Brain microvascular endothelial cell (primary cell): ENCODE measurements around the gene TVP23C.

Experiments
- DNase-seq: peaks from one replicate; pipeline ENCODE4 v3.0.0-alpha.2; 2020
- H3K27ac ChIP-seq: fragments of 250-450 bp; sonication (Bioruptor Pico); 2 replicates; pipeline ENCODE4 v1.5.1; 2020; ENCODE audit warnings: mild to moderate bottlenecking, moderate library complexity
- H3K27me3 ChIP-seq: fragments of 250-450 bp; sonication (Bioruptor Pico); replicated peaks from 2 replicates; pipeline ENCODE4 v1.5.1; 2020; ENCODE audit warnings: mild to moderate bottlenecking
- H3K36me3 ChIP-seq: fragments of 250-450 bp; sonication (Bioruptor Pico); replicated peaks from 2 replicates; pipeline ENCODE4 v1.5.1; 2020; ENCODE audit warnings: mild to moderate bottlenecking
- H3K4me3 ChIP-seq: 2 replicates; pipeline ENCODE4 v1.5.1; 2011; ENCODE audit warnings: low read depth, mild to moderate bottlenecking, control low read depth, low read length, moderate library complexity
- in situ Hi-C: cut with HindIII; loops from 2 replicates; pipeline ENCODE4 v1.10.0; 2017; ENCODE audit warnings: low sequenced_read_pairs, low pct_ligation_motif_present
- TF ChIP-seq, protein P1 (sequence below): IDR thresholded peaks from 2 replicates; pipeline ENCODE4 v1.5.1; 2011; ENCODE audit warnings: low read depth, mild to moderate bottlenecking, moderate library complexity, low read length, control low read depth, inconsistent platforms; ENCODE audit errors: missing control alignments

The TVP23C gene

GRCh38 chr17:15464231-15464985, 98.9 kb downstream of the TVP23C start:
- Histone ChIP-seq H3K4me3 (no peak overlapping the region), H3K27ac (no peak overlapping the region), H3K36me3 (no peaks in the 10 kb centered on the region), H3K27me3 (no peaks in the 10 kb centered on the region)
- TF ChIP-seq, protein P1, sequence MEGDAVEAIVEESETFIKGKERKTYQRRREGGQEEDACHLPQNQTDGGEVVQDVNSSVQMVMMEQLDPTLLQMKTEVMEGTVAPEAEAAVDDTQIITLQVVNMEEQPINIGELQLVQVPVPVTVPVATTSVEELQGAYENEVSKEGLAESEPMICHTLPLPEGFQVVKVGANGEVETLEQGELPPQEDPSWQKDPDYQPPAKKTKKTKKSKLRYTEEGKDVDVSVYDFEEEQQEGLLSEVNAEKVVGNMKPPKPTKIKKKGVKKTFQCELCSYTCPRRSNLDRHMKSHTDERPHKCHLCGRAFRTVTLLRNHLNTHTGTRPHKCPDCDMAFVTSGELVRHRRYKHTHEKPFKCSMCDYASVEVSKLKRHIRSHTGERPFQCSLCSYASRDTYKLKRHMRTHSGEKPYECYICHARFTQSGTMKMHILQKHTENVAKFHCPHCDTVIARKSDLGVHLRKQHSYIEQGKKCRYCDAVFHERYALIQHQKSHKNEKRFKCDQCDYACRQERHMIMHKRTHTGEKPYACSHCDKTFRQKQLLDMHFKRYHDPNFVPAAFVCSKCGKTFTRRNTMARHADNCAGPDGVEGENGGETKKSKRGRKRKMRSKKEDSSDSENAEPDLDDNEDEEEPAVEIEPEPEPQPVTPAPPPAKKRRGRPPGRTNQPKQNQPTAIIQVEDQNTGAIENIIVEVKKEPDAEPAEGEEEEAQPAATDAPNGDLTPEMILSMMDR: no peak
- DNase-seq: no peak
- in situ Hi-C loops: no loop called here

DNA sequence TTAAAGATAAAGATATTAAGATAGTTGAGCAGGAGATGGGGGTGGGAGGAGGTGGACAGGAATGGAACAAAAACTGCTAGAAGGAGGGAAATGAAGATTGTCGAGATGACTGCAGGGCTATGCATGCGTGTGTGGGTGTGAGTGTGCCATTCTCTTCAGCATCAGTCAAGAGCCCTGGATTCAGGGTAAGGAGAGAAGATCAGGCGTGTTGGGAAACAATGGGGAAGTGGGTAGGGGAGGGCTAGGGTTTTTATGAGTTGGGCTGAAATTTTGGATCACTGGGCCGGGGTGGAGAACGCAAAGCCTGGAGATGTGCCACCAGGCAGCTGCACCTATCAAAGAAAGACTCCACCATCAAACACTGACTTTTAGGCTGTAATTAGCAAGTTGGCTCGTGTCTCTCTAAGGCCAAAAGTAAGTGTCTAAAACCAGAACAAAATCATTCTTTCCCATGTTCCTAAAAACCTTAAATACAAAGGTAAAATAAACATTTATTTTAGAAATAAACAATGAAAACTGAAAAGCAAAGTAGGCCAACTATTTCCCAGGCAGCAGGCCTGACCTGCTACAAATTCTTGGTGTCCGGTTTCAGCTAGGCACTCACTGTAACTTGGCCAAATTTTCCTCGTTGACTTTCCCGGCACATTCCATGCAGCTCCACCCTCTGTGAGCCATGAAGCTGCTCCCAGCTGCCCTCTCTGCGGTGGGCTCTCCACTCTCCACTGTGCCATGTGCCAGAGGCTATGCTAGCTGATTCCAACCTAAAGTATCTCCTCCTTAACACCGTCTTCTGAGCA, 100.1 kb downstream of the TVP23C start:
- Histone ChIP-seq H3K27me3 (no peaks in the 10 kb centered on the region), H3K4me3 (no peak overlapping the region), H3K36me3 (no peaks in the 10 kb centered on the region), H3K27ac (no peak overlapping the region)
- TF ChIP-seq, protein P1: no peak
- in situ Hi-C loops: no loop called here
- DNase-seq: peak; percentile 48

DNA sequence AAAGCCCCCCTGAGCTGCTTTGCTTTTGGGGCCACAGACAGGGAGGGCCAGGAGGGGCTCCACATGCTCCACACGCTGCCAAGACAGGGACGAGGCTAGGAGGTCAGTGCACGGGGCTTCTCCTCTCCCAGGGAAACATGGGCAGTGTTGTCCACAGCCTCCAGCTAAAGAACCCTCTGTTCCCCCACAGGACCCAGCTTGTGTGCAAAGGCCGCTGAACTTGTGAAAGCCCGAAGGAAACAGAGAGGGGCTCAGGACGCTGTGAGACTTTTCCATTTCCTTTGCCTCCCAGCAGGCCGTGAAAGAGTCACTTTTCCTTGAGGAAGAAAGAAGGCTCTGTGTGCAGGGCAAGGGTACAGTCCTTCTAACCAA, 105.6 kb downstream of the TVP23C start:
- H3K27ac ChIP-seq: peak overlapping the region; percentile 31
- TF ChIP-seq, protein P1: no peak

DNA sequence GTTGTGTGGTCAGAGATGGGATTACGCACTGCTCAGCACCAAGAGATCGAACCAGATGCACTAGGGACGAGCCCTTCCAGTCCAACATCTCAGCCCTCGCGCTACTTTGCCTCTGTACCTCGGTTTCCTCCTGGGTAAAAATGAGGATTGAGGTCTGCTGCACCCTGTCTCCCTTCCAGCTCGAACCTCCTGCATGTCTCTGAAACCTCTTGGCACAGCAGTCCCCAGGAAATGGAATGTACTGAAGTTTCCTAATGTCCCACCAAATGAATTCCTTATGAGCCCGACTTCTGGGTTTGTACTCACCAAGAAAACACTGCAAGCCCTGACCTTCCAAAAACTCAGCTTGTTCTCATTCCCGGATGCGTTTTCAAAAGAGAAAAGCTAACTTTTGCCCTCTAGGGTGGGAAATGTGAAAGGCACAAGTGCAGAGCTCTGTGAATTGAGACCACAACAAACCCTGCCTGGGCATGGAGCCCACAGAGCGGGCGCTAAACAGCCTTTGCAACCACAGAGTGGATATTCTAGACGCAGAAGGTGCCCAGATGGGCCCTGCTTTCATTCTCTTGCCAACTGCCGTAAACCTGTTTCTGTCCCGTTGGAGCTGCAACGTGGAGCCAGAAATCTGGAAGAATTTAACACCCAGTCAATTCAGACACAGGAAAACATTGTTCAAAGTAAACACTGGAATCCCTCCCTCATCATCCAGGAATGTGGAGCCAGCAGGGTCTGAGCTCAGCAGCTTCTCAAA, 106.1 kb downstream of the TVP23C start:
- peak overlapping the region; percentile 31 for H3K27ac ChIP-seq
- DNase-seq: peak; percentile 37
- no peak overlapping the region for H3K4me3 ChIP-seq

More for the DNA sequence above, 105.6 kb downstream of the TVP23C start:
- in situ Hi-C loops: no loop called here
- no peak for DNase-seq
- H3K36me3 ChIP-seq: no peaks in the 10 kb centered on the region
- H3K27me3 ChIP-seq: no peaks in the 10 kb centered on the region
- no peak overlapping the region for H3K4me3 ChIP-seq

DNA sequence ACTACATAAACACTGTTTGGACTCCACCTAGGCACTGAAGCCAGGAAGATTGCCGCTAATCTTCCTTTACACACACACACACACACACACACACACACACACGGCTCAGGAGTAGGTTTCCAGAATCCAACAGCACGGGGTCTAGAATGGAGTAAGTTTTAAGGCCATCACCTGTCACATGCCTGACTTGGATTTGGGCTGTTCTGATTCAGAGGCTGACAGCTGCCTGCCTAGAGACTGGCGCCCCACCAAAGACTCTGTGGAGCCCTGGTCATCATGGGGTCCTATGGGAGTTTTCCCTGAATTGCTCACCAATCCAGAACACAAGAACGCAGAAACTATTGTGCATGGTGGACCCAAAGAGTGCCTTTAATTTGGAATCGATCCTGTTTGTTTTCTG, 106.8 kb downstream of the TVP23C start:
- Histone ChIP-seq H3K27ac (no peak overlapping the region), H3K36me3 (no peaks in the 10 kb centered on the region), H3K27me3 (no peaks in the 10 kb centered on the region), H3K4me3 (no peak overlapping the region)
- DNase-seq: no peak
- TF ChIP-seq, protein P1: no peak
- in situ Hi-C loops: no loop called here

More for the DNA sequence above, 106.1 kb downstream of the TVP23C start:
- TF ChIP-seq, protein P1: peak; percentile 58
- H3K27me3 ChIP-seq: no peaks in the 10 kb centered on the region
- in situ Hi-C loops: no loop called here
- H3K36me3 ChIP-seq: no peaks in the 10 kb centered on the region
